OCI-LY7 (cell line): ENCODE measurements around the gene FHIT. TPM values are rescaled to one million over a fixed set of nuclear protein-coding genes. Genes with fewer than 3 reads are reported as not detected.

ENCODE experiments used
- BruUV-seq: library from RNA; stranded (reverse); fragments of 400-500 nt; replicated peaks from 2 replicates; lab custom pipeline; 2021; lab: Mats Ljungman, UMichigan
- CTCF ChIA-PET: fragments of 300-600 bp; sonication (Branson Sonifier 250); formaldehyde crosslinking; loops from one replicate; lab custom pipeline; 2022; ENCODE audit warnings: antibody characterized with exemption; ENCODE audit not compliant: unreplicated experiment; lab: Charles Lee
- POLR2A ChIA-PET: fragments of 300-600 bp; sonication (Branson Sonifier 250); formaldehyde crosslinking; loops from one replicate; lab custom pipeline; 2022; ENCODE audit warnings: antibody characterized with exemption; lab: Charles Lee
- DNase-seq: peaks from one replicate; pipeline ENCODE4 v3.0.0-alpha.2; 2015; ENCODE audit warnings: low spot score
- H2AFZ ChIP-seq: fragments of 200-600 bp; sonication (generic), shearing (Covaris generic); 2 replicates; pipeline ENCODE4 v1.6.1; 2014; ENCODE audit warnings: mild to moderate bottlenecking, antibody characterized with exemption, low read length, moderate library complexity
- H3K27ac ChIP-seq: fragments of 200-600 bp; sonication (generic); 2 replicates; pipeline ENCODE4 v1.5.1; 2014; ENCODE audit warnings: mixed run types, low read depth, mild to moderate bottlenecking, moderate library complexity, low read length, inconsistent platforms; ENCODE audit not compliant: poor library complexity, severe bottlenecking
- H3K36me3 ChIP-seq: fragments of 200-600 bp; sonication (generic); 2 replicates; pipeline ENCODE4 v1.6.1; 2014; ENCODE audit warnings: mild to moderate bottlenecking, antibody characterized with exemption, low read length, moderate library complexity, mixed read lengths; ENCODE audit not compliant: insufficient read depth
- H3K4me1 ChIP-seq: fragments of 200-600 bp; sonication (generic); 2 replicates; pipeline ENCODE4 v1.5.1; 2014; ENCODE audit warnings: mild to moderate bottlenecking, low read length; ENCODE audit not compliant: insufficient read depth, poor library complexity, severe bottlenecking
- H3K4me2 ChIP-seq: fragments of 200-600 bp; sonication (generic); 2 replicates; pipeline ENCODE4 v1.6.1; 2014; ENCODE audit warnings: mild to moderate bottlenecking, low read length
- H3K4me3 ChIP-seq: fragments of 200-600 bp; sonication (generic); 2 replicates; pipeline ENCODE4 v1.5.1; 2014; ENCODE audit warnings: mild to moderate bottlenecking, low read depth, low read length; ENCODE audit not compliant: poor library complexity, severe bottlenecking
- H3K79me2 ChIP-seq: fragments of 200-600 bp; sonication (generic); 2 replicates; pipeline ENCODE4 v1.6.1; 2016; ENCODE audit warnings: low read depth, mild to moderate bottlenecking, low read length, moderate library complexity, mixed read lengths; ENCODE audit not compliant: insufficient read depth
- H3K9me2 ChIP-seq: fragments of 200-600 bp; sonication (generic); 2 replicates; pipeline ENCODE4 v1.6.1; 2016; ENCODE audit warnings: mild to moderate bottlenecking, low read length, mixed read lengths; ENCODE audit not compliant: insufficient read depth
- H3K9me3 ChIP-seq: fragments of 200-600 bp; sonication (generic); 2 replicates; pipeline ENCODE4 v1.6.1; 2014; ENCODE audit warnings: mild to moderate bottlenecking, mixed run types, low read length, mixed read lengths
- H4K20me1 ChIP-seq: fragments of 200-600 bp; sonication (generic); 2 replicates; pipeline ENCODE4 v1.6.1; 2014; ENCODE audit warnings: mild to moderate bottlenecking, antibody characterized with exemption, low read length, moderate library complexity, mixed read lengths; ENCODE audit not compliant: insufficient read depth
- CTCF ChIP-seq: fragments of 200-600 bp; sonication (generic); conservative IDR thresholded peaks from 2 replicates; pipeline ENCODE4 v1.5.1; 2014; ENCODE audit warnings: mild to moderate bottlenecking, antibody characterized with exemption, low read length, moderate library complexity, mixed read lengths
- EZH2phosphoT487 ChIP-seq: fragments of 200-600 bp; sonication (generic); IDR thresholded peaks from 2 replicates; pipeline ENCODE4 v1.6.1; 2018; ENCODE audit warnings: low read depth, borderline replicate concordance, mild to moderate bottlenecking, mixed run types, antibody characterized with exemption, low read length, moderate library complexity, mixed read lengths
- intact Hi-C: fragments of 100-400 bp; cut with micrococcal nuclease; formaldehyde crosslinking; loops from one replicate; pipeline ENCODE4 v1.10.0; 2022; ENCODE audit not compliant: unreplicated experiment
- total RNA-seq, 2 experiments: library from RNA; depleted of rRNA in 1 of 2; stranded (reverse); fragments of >200 nt in 1 of 2; shearing (Covaris generic) in 1 of 2; gene quantifications; 2 replicates each; pipeline ENCODE4 v1.2.3, GENCODE V29; 2014 to 2022

FHIT gene
- total RNA-seq, 2 experiments from 2014 or later = 5.0 to 10.9 TPM

GRCh38 chr3:60801307-60801706 is 449.9 kb downstream of the FHIT start:
- CTCF ChIA-PET = no interaction called here

GRCh38 chr3:60798456-60798855 is 452.8 kb downstream of the FHIT start:
- no peak overlapping the region for H3K4me3 ChIP-seq
- H3K9me3 ChIP-seq = no peaks in the 10 kb centered on the region
- H4K20me1 ChIP-seq = no peaks in the 10 kb centered on the region
- no peaks in the 10 kb centered on the region for H3K9me2 ChIP-seq
- TF ChIP-seq EZH2phosphoT487 (no peak), CTCF (no peak)
- H3K36me3 ChIP-seq = no peaks in the 10 kb centered on the region
- intact Hi-C loops = no loop called here
- H3K27ac ChIP-seq = no peak overlapping the region
- ChIA-PET CTCF (no interaction called here), POLR2A (no interaction called here)
- no peak for DNase-seq
- BruUV-seq = no TSS peak
- no peak overlapping the region for H3K4me2 ChIP-seq
- H3K4me1 ChIP-seq = no peaks in the 10 kb centered on the region
- no peak overlapping the region for H2AFZ ChIP-seq
- no peaks in the 10 kb centered on the region for H3K79me2 ChIP-seq

More at GRCh38 chr3:60801307-60801706, 449.9 kb downstream of the FHIT start:
- H3K4me2 ChIP-seq = no peak overlapping the region
- no peaks in the 10 kb centered on the region for H3K36me3 ChIP-seq
- no peaks in the 10 kb centered on the region for H3K4me1 ChIP-seq
- H4K20me1 ChIP-seq = no peaks in the 10 kb centered on the region
- H3K27ac ChIP-seq = no peak overlapping the region
- H3K9me3 ChIP-seq = no peaks in the 10 kb centered on the region
- POLR2A ChIA-PET = no interaction called here
- no peak for DNase-seq
- no peaks in the 10 kb centered on the region for H3K79me2 ChIP-seq
- TF ChIP-seq CTCF (no peak), EZH2phosphoT487 (no peak)
- no peaks in the 10 kb centered on the region for H3K9me2 ChIP-seq
- intact Hi-C loops = no loop called here
- H2AFZ ChIP-seq = no peak overlapping the region
- no peak overlapping the region for H3K4me3 ChIP-seq
- BruUV-seq = no TSS peak

- POLR2A ChIA-PET = no interaction called here
- TF ChIP-seq EZH2phosphoT487 (no peak), CTCF (no peak)
Measured at GRCh38 chr3:60792249-60792852, 458.9 kb downstream of the FHIT start.

More at GRCh38 chr3:60792249-60792852, 458.9 kb downstream of the FHIT start:
- no peaks in the 10 kb centered on the region for H3K79me2 ChIP-seq
- no peak for DNase-seq
- H3K9me3 ChIP-seq = no peaks in the 10 kb centered on the region
- H3K9me2 ChIP-seq = no peaks in the 10 kb centered on the region
- H2AFZ ChIP-seq = no peak overlapping the region
- no peak overlapping the region for H3K4me2 ChIP-seq
- intact Hi-C loops = no loop called here
- H3K4me3 ChIP-seq = no peak overlapping the region
- H3K4me1 ChIP-seq = no peaks in the 10 kb centered on the region
- H3K36me3 ChIP-seq = no peaks in the 10 kb centered on the region
- no TSS peak for BruUV-seq
- H3K27ac ChIP-seq = no peak overlapping the region
- H4K20me1 ChIP-seq = no peaks in the 10 kb centered on the region
- CTCF ChIA-PET = no interaction called here
